ENCODE measurements around the gene CTDSPL2.

The CTDSPL2 gene

GRCh38 chr15:44427756-44428724 lies 611 bp downstream of the CTDSPL2 start:
- TF ChIP-seq, protein P1, sequence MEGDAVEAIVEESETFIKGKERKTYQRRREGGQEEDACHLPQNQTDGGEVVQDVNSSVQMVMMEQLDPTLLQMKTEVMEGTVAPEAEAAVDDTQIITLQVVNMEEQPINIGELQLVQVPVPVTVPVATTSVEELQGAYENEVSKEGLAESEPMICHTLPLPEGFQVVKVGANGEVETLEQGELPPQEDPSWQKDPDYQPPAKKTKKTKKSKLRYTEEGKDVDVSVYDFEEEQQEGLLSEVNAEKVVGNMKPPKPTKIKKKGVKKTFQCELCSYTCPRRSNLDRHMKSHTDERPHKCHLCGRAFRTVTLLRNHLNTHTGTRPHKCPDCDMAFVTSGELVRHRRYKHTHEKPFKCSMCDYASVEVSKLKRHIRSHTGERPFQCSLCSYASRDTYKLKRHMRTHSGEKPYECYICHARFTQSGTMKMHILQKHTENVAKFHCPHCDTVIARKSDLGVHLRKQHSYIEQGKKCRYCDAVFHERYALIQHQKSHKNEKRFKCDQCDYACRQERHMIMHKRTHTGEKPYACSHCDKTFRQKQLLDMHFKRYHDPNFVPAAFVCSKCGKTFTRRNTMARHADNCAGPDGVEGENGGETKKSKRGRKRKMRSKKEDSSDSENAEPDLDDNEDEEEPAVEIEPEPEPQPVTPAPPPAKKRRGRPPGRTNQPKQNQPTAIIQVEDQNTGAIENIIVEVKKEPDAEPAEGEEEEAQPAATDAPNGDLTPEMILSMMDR (conservative IDR thresholded peaks at IDR 0.05; ENCODE audit: low read length): peak; percentile 21
- H3K4me3 ChIP-seq (ENCODE audit: low read length): peak overlapping the region; percentile 97
- DNase-seq (ENCODE audit: low read depth): peak; percentile 7

DNA sequence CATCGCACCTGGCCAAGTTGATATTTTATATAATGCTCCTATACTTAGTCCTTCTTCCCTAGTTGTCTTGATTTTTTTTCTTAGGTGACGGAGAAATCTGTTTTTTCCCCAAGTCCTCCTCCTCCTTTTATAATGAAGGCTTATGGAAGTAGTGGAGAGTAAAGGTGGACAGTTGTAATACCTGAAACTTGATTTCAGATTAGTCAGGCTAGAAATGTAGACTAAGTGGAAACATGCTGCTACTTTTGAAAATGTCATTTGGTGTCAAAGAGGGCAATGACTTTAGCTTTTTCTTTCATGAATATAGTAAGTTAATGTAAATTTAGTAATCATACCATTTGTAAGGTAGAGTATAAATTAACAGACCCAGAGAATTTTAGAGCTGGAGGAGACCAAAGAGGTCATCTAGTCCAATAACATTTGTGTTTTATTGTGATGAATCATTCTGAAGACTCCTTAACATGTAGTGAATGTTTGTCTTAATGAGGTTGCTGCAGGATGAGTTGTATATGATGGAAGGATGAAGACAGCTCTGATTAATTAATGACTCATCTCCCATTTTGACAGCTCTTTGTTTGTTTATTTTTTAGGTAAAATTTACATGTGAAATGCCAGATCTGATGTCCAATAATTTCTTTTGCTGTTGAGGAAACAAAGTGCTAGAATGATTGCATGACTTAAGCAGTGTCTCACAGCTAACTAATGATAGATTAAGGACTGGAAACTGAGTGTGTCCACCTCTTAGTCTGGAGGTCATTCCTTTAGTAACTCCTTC lies 8.7 kb downstream of the CTDSPL2 start:
- H3K4me3 ChIP-seq (ENCODE audit: low read length): no peak overlapping the region
- DNase-seq (ENCODE audit: low read depth): no peak
- TF ChIP-seq, protein P1 (conservative IDR thresholded peaks at IDR 0.05; ENCODE audit: low read length): no peak

GRCh38 chr15:44438402-44438801 lies 11.0 kb downstream of the CTDSPL2 start:
- TF ChIP-seq, protein P1 (conservative IDR thresholded peaks at IDR 0.05; ENCODE audit: low read length): no peak
- DNase-seq (ENCODE audit: low read depth): no peak
- H3K4me3 ChIP-seq (ENCODE audit: low read length): no peak overlapping the region

DNA sequence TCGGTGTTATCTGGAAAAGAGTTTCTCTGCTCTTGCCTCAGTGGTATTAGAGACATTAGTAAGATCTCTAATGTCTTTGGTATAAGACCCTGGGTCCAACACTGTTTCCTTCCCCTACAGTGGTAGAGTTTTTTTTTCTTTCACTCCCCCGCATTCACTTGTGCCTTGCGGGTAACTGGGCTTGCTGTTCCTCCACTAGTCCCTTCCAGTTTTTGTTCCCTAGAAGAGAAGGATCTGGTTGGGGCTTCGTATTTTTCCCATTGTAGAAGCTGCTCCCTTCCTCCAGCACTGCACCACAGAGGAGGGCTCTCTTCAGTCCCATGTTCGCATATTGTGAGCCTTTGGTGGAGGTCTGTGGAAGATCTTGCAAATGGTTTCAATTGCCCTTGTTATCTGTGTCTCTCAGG lies 13.7 kb downstream of the CTDSPL2 start:
- DNase-seq (ENCODE audit: low read depth): no peak
- no peak overlapping the region for H3K4me3 ChIP-seq (ENCODE audit: low read length)
- TF ChIP-seq, protein P1 (conservative IDR thresholded peaks at IDR 0.05; ENCODE audit: low read length): no peak

DNA sequence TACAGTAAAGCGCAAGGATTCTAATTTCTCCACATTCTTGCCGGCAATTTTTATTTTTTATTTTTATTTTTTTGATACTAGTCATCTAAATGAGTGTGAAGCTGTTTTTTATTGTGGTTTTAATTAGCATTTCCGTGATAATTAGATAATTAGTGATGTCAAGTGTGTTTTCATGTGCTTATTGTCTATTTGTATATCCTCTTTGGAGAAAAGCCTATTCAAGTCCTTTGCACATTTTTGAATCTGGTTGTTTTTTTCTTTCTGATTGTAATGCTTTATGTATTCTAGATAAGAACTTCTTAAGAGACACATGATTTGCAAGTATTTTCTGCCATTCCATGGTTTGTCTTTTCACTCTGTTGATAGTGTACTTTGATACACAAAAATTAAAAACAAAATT lies 16.1 kb downstream of the CTDSPL2 start:
- no peak overlapping the region for H3K4me3 ChIP-seq (ENCODE audit: low read length)
- no peak for DNase-seq (ENCODE audit: low read depth)
- TF ChIP-seq, protein P1 (conservative IDR thresholded peaks at IDR 0.05; ENCODE audit: low read length): no peak

DNA sequence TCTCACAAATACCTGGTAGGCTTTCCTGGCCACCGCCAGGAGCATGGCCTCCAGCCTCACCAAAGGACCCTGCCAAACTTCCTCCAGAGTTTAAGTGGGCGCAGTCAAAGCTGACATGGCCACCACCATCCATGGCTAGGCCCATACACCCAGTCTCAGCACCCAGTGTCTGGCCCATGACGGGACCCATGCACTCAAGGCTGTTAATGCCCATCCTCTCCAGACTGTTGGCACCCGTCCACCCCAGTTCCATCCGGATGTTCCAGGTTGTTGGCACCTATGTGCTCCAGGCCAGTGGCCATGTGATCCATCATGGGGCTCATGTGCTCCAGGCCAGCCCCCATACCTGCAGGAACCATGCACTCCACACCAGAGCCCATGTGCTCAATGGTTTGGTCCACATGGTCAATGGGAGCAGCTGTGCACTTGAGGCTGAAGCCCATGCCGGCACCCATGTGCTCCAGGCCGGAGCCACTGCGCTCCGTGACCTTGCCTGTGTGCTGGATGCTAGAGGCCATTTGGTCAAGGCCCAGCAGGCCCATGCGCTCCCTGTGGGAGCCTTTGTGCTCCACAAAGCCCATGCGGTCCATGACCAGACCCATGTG lies 20.4 kb downstream of the CTDSPL2 start:
- H3K4me3 ChIP-seq (ENCODE audit: low read length): no peak overlapping the region
- no peak for DNase-seq (ENCODE audit: low read depth)
- TF ChIP-seq, protein P1 (conservative IDR thresholded peaks at IDR 0.05; ENCODE audit: low read length): no peak

All from AG10803 (cell line).